Measurements from ENCODE around the gene UGGT2.

GRCh38 chr13:95882121-95882520 is 171.1 kb downstream of the UGGT2 start:
- TF ChIP-seq CTCF (IDR thresholded peaks at IDR 0.05; ENCODE audit: low read depth, low read length, poor library complexity, severe bottlenecking) (no peak), EZH2phosphoT487 (IDR thresholded peaks at IDR 0.05; ENCODE audit: borderline replicate concordance, low read length) (no peak)

Data from DOHH2 (cell line).